Measurements from ENCODE around the gene CYB5R4.
"Not testable (repeated sequence)": the region's sequence is repeated elsewhere in the genome, so short reads cannot be mapped to it uniquely, and the experiment has no call there.

The CYB5R4 gene

DNA sequence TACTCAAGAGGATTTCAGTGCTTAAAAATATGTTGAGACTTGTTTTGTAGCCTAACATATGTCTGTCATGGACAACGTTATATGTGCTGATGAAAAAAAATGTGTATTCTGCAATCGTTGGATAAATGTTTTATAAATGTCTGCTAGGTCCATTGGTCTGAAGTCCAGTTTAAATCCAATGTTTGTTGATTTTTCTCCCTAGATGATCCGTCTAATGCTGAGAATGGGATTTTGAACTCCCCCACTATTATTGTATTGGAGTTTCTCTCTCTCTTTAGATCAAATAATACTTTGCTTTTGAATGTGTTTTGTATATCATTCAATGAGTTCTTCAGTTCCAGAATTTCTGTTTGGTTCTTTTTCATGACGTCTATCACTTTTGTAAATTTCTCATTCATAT is 44.9 kb downstream of the CYB5R4 start:
- H3K4me3 ChIP-seq (replicated peaks; ENCODE audit: low read depth, low read length), result no peak overlapping the region
- TF ChIP-seq, protein P1, sequence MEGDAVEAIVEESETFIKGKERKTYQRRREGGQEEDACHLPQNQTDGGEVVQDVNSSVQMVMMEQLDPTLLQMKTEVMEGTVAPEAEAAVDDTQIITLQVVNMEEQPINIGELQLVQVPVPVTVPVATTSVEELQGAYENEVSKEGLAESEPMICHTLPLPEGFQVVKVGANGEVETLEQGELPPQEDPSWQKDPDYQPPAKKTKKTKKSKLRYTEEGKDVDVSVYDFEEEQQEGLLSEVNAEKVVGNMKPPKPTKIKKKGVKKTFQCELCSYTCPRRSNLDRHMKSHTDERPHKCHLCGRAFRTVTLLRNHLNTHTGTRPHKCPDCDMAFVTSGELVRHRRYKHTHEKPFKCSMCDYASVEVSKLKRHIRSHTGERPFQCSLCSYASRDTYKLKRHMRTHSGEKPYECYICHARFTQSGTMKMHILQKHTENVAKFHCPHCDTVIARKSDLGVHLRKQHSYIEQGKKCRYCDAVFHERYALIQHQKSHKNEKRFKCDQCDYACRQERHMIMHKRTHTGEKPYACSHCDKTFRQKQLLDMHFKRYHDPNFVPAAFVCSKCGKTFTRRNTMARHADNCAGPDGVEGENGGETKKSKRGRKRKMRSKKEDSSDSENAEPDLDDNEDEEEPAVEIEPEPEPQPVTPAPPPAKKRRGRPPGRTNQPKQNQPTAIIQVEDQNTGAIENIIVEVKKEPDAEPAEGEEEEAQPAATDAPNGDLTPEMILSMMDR (IDR thresholded peaks at IDR 0.05; ENCODE audit: insufficient read depth, low read length, poor library complexity, severe bottlenecking), result no peak
- no peak for DNase-seq (ENCODE audit: extremely low read depth, insufficient read length)
- H3K36me3 ChIP-seq (ENCODE audit: control insufficient read depth, insufficient read depth, low read length), result no peaks in the 10 kb centered on the region
- H3K27me3 ChIP-seq (replicated peaks; ENCODE audit: control insufficient read depth, insufficient read depth, low read length), result no peaks in the 10 kb centered on the region

- Histone ChIP-seq H3K4me3 (replicated peaks; ENCODE audit: low read depth, low read length) (no peak overlapping the region), H3K27me3 (replicated peaks; ENCODE audit: control insufficient read depth, insufficient read depth, low read length) (no peaks in the 10 kb centered on the region), H3K36me3 (ENCODE audit: control insufficient read depth, insufficient read depth, low read length) (no peaks in the 10 kb centered on the region)
- TF ChIP-seq, protein P1 (IDR thresholded peaks at IDR 0.05; ENCODE audit: insufficient read depth, low read length, poor library complexity, severe bottlenecking), result no peak
- DNase-seq (ENCODE audit: extremely low read depth, insufficient read length), result no peak
Observed at GRCh38 chr6:83905648-83906047, 46.2 kb downstream of the CYB5R4 start.

DNA sequence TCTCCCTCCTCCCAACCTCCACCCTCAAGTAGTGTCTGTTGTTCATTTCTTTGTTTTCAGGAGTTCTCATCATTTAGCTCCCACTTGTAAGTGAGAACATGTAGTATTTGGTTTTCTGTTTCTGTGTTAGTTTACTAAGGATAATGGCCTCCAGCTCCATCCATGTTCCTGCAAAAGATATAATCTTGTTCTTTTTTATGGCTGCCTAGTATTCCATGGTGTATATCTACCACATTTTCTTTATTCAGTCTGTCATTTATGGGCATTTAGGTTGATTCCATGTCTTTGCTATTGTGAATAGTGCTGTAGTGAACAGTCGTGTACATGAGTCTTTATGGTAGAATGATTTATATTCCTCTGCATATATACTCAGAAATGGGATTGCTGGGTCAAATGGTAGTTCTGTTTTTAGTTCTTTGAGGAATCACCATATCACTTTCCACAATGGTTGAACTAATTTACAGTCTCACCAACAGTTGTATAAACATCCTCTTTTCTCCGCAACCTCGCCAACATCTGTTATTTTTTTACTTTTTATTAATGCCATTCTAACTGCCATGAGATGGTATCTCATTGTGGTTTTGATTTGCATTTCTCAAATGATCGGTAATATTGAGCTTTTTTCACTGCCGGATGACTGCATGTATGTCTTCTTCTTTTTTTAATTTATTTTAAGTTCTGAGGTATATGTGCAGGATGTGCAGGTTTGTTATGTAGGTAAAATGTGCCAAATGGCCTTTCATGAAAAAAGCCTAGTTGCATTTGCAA is 48.3 kb downstream of the CYB5R4 start:
- H3K4me3 ChIP-seq (replicated peaks; ENCODE audit: low read depth, low read length); H3K36me3 ChIP-seq (ENCODE audit: control insufficient read depth, insufficient read depth, low read length); DNase-seq (ENCODE audit: extremely low read depth, insufficient read length); H3K27me3 ChIP-seq (replicated peaks; ENCODE audit: control insufficient read depth, insufficient read depth, low read length): not testable (repeated sequence)

GRCh38 chr6:83908813-83909212 is 49.3 kb downstream of the CYB5R4 start:
- DNase-seq (ENCODE audit: extremely low read depth, insufficient read length), result no peak
- TF ChIP-seq, protein P1 (IDR thresholded peaks at IDR 0.05; ENCODE audit: insufficient read depth, low read length, poor library complexity, severe bottlenecking), result no peak

GRCh38 chr6:83911278-83911677 is 51.8 kb downstream of the CYB5R4 start:
- Histone ChIP-seq H3K4me3 (replicated peaks; ENCODE audit: low read depth, low read length) (no peak overlapping the region), H3K27me3 (replicated peaks; ENCODE audit: control insufficient read depth, insufficient read depth, low read length) (no peaks in the 10 kb centered on the region), H3K36me3 (ENCODE audit: control insufficient read depth, insufficient read depth, low read length) (no peaks in the 10 kb centered on the region)
- TF ChIP-seq, protein P1 (IDR thresholded peaks at IDR 0.05; ENCODE audit: insufficient read depth, low read length, poor library complexity, severe bottlenecking), result no peak
- no peak for DNase-seq (ENCODE audit: extremely low read depth, insufficient read length)

More at GRCh38 chr6:83908813-83909212, 49.3 kb downstream of the CYB5R4 start:
- H3K4me3 ChIP-seq (replicated peaks; ENCODE audit: low read depth, low read length), result no peak overlapping the region
- H3K36me3 ChIP-seq (ENCODE audit: control insufficient read depth, insufficient read depth, low read length), result no peaks in the 10 kb centered on the region
- no peaks in the 10 kb centered on the region for H3K27me3 ChIP-seq (replicated peaks; ENCODE audit: control insufficient read depth, insufficient read depth, low read length)

- no peak for DNase-seq (ENCODE audit: extremely low read depth, insufficient read length)
Observed at GRCh38 chr6:83914953-83915352, 55.5 kb downstream of the CYB5R4 start.

More at GRCh38 chr6:83914953-83915352, 55.5 kb downstream of the CYB5R4 start:
- TF ChIP-seq, protein P1 (IDR thresholded peaks at IDR 0.05; ENCODE audit: insufficient read depth, low read length, poor library complexity, severe bottlenecking), result no peak
- Histone ChIP-seq H3K4me3 (replicated peaks; ENCODE audit: low read depth, low read length) (no peak overlapping the region), H3K27me3 (replicated peaks; ENCODE audit: control insufficient read depth, insufficient read depth, low read length) (no peaks in the 10 kb centered on the region), H3K36me3 (ENCODE audit: control insufficient read depth, insufficient read depth, low read length) (no peaks in the 10 kb centered on the region)
